ENCODE measurements around the gene AKNAD1.

AKNAD1 gene

GRCh38 chr1:108780937-108781574 is 75.8 kb downstream of the AKNAD1 start:
- DNase-seq: no peak

- no peak for DNase-seq
These were observed 77.4 kb downstream of the AKNAD1 start for GRCh38 chr1:108779455-108779854.

- no peak for DNase-seq
These were observed 79.1 kb downstream of the AKNAD1 start for GRCh38 chr1:108777839-108778238.

GRCh38 chr1:108767708-108768107 is 89.2 kb downstream of the AKNAD1 start:
- DNase-seq: no peak

- no peak for DNase-seq
These were observed 89.8 kb downstream of the AKNAD1 start for GRCh38 chr1:108767115-108767514.
